DMS53 treated with DMSO at 0.1 percent for 48 hours (cell line): ENCODE measurements around the gene SARDH.
A peak's percentile ranks its signal among the peaks of the same experiment; 100 is the strongest.
"Not testable (repeated sequence)": the region's sequence is repeated elsewhere in the genome, so short reads cannot be mapped to it uniquely, and the experiment has no call there.

Source experiments
- DNase-seq: peaks from one replicate; lab custom pipeline; 2025; ENCODE audit not compliant: unreplicated experiment; lab: John Stamatoyannopoulos, UW

The SARDH gene

DNA sequence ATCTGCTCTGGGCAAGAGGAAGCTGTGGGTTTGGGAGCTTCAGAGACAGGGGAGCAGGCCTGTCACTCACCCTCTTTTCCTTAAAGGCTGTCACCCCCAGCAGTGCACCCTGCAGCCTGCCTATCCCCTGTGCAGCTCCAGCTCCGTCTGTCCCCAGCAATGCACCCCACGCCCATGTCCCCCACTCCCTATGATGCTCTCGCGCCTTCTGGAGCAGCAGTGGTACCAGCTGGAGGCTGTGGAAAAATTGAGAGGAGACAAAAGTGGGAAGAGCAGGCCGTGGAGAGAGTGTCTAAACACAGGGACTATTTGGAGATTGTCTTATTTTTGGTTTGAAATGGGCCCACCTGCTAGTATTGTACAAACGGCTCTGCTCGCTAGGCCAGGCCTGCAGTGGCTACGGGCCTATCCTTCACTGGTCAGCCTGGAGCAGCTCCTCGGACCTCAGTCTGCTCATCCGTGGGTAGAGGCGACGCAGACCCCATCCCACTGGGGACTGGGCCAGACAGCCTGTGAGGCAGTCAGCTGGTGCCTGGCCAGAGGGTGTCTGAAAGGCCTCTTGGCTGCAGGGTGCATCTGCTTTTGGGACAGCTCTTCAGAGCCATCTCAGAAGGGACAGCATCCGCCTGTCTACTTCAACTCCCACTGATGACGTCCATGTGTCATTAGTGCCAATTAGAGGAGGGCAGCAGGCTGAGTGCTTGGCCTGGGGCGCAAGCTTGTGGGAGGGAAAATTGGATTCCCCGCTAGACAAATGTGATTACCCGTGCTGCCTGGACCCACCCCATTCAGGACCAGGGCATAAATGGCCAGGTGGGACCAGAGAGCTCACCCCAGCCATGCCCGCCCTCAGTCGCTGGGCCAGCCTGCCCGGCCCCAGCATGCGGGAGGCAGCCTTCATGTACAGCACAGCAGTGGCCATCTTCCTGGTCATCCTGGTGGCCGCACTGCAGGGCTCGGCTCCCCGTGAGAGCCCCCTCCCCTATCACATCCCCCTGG is 102.3 kb downstream of the SARDH start, which contains the start of gene DBH:
Gene DBH (plus strand): TSS at position 831 of the 999 bp plus-strand sequence. CDS start 9 bp downstream, at position 840.
- no peak for DNase-seq

DNA sequence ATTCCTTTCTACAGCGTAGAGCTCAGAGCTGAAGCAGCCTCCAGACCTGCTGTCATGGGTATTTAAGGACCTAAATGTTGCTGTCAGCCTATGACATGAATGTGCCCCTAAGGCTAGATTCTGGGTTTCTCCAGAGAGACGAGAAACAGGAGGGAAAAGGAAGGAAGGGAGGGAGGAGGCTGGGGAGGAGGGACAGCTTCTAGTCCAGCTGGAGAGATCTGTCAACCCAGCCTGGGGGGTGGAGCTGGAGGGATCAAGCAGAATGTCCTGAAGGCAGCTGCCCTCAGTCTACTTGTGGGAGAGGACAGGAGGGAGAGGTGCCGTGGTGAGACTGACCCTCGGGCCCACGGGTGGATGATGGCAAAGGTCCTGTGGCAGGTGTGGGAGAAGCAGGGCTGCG is 103.1 kb downstream of the SARDH start:
- DNase-seq: no peak

DNA sequence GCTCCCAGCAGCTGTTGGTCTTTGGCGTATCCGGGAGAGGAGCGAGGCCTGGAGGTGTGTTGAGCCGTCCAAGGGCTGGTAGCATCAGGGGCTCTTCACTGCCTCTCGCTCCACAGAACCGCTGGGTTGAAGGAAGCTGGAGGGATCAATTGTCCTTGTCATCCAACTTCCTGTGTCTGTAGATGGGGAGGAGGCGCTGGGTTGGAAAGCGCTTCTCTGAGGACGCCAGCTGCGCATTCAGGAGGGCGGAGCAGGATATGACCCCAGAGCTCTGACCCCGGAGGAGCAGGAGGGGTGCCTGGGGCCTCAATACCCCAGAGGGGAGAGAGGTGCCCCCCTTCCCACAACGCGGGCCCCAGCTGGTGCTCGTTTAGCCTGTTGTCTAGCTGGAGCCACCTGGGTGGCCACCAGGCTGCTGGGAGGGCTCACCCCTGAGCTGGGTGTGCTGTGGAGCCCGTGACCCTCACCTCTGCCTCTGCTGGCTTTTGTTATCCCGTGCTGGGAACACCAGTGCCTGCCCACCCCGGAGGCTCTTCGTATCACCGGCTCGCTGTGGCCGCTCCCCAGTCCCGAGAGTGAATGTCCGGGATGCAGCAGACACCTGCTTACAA is 104.0 kb downstream of the SARDH start:
- peak; percentile 43 for DNase-seq

DNA sequence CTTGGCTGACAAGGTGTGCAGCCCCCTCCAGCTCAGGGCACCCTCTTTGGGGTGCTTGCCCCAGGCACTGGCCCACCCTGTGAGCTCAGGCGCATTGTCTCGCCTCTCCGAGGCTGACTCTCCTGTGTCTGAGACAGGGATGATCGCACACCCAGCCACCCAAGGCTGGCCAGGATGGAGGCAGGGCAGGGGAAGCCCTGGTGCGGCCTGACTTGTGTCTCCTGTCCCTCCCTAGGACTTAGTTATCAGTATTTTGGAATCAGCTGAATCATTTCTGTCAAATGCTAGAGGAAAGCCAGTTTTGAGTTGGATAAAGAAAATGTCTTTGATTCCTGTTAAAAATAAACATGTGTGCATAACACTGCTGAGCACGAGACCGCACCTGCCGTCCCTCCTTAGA is 104.5 kb downstream of the SARDH start:
- no peak for DNase-seq

DNA sequence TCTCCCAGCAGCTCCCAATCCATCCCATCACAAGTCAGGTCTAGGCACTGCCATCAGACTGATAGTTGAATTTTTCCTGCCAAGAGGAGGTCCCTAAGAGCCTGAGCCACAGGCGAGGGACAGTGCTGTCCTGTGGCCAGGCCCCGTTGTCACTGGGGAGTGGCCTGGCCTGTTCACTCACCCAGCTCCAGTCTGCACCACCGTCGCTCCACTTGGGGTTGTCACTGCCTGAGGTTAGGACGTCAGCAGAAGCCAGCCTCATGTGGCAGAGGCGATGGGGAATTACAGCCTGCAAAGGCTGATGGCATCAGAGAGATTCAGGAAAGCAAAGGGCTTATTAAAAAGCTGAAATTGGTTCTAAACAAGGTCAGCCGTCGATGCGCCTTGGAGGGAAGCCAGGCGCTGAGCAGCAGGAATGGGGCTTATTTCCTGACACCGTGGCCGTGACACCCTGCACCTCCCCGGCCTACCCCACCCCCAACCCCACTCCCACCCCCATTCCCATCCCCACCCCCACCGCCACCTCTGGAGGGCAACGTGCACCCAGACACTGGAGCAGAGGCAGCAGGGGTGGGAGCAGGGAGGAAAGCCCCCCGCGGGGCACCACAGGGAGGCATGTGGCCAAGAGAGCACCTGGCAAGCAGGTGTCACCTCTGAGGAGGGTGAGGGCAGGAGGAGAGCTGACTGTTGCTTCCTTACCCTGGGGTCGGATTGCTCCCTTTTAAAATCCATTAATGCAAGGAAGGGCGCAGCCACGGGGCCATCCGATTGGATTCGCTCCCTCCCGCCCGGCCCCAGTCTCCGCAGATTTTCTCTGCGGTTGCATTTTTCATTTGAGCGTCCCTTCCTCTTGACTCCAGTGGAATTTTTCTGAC is 105.1 kb downstream of the SARDH start:
- DNase-seq: no peak

DNA sequence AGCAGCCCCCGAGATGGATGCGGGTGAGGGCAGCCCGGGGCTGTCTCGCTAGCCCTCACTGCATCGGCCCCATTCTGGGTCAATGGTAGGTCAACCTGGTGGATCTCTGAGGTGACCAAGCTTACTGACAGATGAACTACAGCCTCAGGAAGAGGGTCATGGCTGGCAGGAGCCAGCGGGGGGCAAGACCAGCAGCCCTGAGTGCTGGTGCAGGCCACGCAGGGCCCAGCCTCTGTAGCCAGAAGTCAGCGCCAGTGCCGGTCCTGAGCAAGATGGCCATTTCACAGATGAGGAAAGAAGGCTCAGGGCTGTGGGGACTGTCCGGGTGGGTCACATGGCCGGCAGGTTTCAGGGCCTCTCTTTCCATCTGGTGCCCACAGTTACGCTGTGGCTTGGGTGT is 107.0 kb downstream of the SARDH start:
- DNase-seq: no peak

DNA sequence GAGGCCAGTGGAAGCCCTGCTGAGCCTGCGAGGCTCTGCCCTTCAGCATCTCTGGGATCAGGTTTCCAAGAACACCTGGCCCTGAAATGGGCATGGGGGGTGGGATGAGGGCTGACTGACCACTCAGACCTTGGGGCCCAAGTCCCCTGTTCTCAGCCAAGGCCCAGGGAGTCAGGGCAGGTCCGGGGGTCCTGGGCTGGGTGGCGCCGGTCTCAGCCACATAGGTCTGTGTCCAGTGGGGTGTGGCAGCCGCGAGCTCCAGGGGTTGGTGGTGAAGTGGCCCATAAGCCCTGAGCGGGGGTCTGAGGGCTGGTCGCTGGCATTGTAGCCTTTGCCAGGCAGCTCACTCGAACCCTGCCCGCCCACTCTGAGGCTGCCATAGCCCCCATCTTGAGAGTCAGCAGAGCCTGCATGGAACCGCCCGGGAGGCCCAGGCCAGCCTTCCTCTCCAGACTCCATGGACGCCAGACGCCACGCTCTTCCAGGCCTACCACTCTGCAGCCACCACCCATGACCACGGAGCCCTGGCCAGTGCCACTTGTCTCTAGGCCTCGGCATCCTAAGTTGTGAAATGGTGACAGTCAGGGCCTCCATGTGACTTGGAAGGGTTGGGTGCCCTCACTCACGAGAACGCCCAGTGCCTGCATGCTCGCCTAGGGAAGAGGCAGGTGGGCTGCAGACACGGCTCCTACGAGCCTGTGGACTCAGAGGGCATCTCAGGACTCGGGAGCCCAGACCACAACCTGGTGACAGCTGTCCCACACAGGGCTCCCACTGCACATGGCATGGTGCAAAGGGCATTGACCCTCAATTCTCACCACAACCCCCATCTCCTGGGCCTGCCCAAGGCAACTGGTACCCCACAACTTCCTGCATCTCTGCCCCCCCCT is 108.7 kb downstream of the SARDH start:
- no peak for DNase-seq

DNA sequence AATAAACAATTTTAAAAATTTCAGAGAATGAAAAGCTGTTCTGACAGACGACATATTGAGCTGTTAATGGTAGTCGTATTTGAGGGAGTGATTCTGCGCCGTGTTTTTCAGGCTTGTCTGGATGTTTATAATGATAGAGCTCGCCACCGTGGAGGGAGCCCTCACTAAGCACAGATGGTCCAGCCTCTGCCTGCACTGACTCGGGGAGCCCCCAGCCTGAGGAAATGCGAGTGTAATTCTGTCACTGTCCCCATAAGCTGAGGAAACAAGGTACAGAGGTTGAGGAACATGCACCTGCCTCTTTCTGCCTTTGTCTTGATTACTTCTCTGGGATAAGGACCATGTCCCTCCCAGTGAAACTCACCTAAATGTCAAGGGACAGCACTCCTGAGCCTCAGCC is 109.4 kb downstream of the SARDH start:
- no peak for DNase-seq

DNA sequence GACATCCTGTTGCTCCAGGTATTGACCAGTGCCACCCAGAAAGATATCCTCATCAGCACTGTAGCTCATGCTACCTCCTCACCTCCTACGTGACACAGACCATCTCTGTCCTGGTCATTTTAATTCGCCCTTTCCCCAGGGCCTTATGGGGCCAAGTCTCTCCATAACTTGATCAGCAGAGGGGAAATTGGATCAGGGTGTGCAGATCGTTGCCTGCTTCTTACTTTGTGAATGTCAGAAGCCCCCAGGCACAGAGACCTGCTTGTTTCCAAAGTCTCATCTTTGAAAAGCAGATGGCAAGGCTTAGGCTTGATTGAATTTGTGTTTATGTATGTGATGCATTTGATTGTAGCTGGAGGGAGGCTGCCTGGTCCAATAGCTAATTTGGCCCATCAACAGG is 110.8 kb downstream of the SARDH start:
- no peak for DNase-seq

DNA sequence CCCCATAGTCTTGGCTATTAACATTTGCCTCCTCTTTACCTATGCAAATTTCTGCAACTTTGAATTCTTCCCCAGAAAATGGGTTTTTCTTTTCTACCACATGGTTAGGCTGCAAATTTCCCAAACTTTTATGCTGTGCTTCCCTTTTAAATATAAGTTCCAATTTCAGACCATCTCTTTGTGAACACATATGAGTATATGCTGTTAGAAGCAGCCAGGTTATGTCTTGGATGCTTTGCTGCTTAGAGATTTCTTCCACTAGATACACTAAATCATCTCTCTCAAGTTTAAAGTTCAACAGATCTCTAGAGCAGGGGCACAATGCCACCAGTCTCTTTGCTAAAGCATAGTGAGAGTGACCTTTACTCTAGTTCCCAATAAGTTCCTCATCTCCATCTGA is 112.1 kb downstream of the SARDH start:
- not testable (repeated sequence) for DNase-seq

DNA sequence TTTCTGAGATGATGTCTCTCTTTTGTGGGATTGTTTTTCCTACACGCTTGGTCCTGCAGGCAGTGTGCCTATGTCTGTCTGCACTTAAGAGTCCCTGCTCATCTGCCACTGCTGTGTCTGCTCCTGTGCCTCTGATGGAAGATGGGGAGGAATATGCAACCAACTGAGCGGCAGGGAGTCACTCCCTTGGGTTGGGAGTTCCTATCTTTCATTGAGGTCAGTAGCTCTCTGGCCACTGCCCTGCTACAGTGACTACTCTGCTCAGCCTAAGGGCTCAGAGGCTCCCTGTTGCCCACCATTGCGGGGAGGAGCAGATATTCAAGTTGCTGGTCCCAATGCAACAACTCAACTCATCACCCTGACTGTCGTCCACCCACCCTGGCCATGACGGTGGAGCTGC is 115.6 kb downstream of the SARDH start:
- DNase-seq: no peak

DNA sequence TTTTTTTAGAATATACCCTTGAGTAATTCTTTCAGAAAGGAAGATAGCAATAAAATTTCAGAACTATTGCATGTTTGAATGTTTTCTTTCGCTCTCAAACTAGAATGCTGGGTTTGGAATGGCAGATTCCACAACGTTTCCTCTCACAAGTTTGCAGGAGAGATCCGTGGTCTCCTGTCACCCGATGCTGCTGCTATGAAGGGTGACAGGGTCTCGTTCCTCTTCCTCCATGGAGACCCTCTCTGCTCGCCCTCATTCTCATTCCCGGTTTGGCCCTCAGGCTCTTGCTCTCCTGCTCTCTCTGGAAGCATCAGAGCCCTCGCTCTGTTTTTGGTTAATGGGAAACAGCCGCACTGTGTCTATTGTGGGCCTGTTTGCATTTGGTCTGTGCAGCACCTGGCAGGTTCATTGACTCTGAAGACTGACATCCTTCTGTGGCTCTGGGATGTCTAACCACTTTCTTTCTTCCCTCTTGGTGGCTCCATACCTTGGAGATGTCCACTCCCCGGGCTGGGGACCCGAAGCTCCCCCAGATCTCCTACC is 116.4 kb downstream of the SARDH start:
- DNase-seq: no peak

DNA sequence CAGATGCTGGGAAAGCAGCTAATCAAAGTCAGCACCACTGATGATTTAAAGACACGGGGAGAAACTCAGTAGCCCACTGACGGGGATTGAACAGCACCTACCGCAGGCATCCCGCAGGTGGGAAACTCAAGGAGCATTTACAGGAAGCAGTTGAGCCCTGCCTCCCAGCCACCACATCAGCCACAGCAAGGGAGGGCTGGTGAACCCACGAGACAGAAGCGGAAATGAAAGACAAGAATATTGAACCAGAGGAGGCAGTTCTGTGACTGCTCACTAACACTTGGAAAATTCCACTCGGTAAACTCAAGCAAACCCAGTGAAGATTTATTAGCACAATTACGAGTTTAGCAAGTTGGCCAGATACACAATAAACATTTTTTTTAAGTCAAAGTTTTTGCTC is 118.4 kb downstream of the SARDH start:
- no peak for DNase-seq

DNA sequence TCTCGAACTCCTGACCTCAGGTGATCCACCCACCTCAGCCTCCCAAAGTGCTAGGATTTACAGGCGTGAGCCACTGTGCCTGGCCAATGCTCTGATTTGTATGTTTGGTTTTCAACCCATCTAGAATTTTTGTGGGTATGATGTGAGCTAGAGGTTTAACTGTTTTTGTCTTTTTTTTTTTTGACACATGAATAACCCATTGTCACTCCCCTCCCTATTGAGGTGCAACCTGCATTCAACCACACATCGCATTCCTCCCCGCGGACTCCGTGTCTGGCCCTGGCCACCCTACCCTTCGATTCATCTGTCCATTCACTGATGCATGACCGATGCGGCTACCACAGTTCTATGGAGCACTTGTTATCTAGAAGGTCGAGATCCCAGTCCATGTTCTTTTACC is 119.4 kb downstream of the SARDH start:
- no peak for DNase-seq

DNA sequence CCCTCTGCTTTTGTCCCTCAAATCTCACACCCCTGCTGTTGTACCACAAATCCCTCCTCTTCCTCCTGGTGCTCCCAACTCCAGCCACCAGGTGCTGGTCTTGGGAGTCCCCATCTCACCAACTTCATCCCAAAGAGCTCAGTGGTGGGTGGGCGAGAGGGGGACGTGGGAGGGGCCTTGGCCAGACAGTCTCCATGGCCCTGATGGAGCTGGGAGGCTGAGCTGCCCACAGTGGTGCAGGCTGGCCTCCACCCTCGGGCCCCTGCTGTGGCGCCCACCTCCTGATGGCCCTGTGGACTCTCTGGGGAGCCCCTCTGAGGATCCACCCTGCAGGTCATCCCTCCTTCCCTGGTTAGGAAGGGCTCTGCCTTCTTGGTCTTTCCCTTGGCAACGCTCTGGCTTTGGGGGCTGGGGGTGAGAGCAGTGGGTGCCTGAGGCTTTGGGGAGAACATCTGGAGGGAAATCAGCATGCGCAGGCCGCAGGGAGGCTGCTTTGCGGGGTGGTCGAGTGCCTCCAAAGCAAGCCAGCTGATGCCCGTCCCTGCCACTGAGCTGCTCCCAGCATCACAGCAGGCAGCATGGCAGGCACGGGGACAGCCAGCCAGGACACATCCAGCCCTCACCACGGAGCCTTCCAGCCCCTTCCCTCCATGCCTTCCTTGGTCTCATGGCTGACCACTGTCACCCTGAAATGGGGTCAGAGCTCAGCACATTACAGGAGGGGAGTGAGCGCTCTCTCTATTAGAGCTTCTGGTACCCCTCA is 121.3 kb downstream of the SARDH start:
- no peak for DNase-seq

DNA sequence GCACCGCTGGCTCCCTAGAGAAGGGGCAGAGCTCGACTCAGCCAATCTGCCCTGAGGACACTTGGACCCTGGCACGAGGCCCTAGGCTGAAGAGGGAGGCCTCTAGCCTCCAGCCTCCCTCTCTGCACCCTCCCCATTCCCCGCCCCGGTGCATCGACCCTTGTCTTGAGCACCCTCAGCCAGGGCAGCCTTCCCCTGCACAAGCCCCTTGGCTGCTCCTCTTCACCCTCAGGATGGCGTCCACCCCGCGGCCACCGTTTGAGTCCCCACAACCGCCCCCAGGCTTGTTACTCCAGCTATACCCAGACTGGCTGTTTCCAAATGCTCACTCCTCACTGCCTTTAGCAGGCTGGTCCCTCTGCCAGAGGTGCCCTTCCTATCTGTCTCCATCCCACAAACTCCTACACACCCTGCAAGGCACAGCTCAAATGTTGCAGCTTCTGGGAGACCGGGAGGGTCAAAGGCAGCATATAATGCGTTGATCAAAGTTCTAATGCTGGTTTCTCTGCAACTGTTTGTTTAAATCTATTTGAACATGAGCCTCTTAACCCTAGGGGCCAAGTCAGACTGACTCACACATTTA is 122.5 kb downstream of the SARDH start:
- DNase-seq: no peak

DNA sequence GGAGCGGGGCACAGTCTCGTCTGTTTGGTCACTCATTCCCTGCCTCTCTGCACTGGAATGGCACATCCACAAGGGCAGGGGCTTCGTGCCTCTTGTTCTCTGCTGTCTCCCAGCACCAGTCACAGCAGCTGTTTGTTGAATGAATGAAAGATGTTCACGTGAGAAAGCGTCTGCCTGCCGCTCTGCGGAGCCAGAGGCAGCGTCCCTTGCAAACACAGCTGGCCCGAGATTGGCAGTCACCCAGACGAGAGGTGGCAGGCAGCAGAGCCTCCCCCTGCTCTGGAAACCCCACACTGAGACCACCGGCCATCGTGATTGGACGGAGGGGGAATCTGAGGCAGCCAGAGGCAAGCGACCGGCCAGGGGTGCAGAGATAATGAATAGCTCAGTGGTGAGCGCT is 123.0 kb downstream of the SARDH start:
- DNase-seq: no peak

DNA sequence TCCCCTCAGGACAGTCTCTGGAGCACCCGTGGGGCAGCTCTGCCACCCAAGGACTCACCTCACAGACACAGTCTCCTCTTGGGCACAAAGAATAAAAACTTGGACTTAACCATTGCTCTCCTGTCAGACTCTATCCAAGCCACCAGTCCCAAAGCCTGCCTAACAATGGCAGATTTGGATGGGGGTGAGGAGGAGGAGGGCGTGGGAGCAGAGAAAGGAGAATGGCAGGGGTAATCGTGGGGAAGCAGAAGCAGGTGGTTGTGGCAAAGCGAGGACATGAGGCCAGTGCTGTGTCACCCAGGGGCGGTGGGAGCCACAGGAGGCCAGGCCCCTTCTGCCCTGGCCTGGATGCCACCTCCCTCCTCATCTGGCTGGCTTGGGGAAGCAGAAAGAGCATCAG is 123.5 kb downstream of the SARDH start:
- no peak for DNase-seq

DNA sequence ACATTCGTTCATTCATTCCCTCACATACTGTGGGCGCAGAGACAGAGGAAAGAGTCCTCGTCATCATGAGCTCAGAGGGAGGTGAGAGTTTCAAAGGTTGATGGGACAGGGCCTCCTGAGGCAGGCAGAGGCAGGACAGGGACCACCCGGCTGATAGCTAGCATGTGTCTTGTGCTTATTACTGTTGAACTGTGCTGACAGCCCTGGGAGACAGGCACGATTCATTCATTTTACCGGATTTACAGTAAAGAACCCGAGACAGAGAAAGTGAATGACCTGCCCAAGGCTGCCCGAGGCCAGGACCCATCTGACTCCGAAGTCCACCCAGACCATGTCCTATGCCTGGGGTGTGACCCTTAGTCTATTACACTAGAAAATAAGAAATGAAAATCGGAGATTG is 124.1 kb downstream of the SARDH start:
- DNase-seq: no peak
